ENCODE data around the gene KHDRBS1. TPM values are rescaled to one million over a fixed set of nuclear protein-coding genes. Genes with fewer than 3 reads are reported as not detected.

KHDRBS1 gene
- total and polyA plus RNA-seq, 2 of the 13 experiments (the other 11 are each of a cell fraction or from before 2014, with no cell fraction given): 25.1 to 39.0 TPM

DNA sequence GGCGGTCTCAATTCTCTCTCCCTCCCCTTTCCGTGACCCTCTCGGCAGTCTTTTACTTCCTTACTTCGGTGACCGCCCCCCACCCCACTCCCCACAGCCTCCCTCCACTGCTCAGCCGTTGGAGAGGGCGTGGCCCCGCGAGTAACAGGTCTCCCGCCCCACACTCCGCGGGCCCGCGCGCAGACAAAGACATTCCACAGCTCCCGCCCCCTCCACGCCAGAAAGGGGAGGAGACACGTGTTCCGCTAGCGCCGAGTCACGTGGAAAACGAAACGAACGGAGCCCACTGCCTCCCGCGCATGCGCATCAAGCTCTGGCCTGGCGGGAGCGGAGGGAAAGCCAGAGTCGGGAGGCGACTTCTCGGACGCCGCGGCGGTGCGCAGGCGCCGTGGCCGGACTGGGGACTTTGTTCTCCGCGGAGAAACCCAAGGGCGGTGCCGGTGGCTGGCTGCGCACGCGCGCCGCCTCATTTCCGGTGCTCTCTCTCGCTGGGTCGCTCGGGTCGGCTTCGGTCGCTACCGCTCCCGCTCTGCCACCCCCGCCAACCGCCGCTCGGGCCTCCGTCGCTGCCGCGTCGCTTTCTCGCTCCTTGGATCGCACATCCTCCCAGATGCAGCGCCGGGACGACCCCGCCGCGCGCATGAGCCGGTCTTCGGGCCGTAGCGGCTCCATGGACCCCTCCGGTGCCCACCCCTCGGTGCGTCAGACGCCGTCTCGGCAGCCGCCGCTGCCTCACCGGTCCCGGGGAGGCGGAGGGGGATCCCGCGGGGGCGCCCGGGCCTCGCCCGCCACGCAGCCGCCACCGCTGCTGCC is at the start of gene KHDRBS1 (continued):
- no peak for TF ChIP-seq MIER2 (CRISPR knock-in tag; IDR thresholded peaks at IDR 0.05)
- TF ChIP-seq ZSCAN29 (CRISPR knock-in tag; conservative IDR thresholded peaks at IDR 0.05): no peak
- TF ChIP-seq ZFYVE20 (CRISPR knock-in tag; IDR thresholded peaks at IDR 0.05; ENCODE audit: borderline replicate concordance, low read depth): no peak
- no peak for TF ChIP-seq ZNF550 (CRISPR knock-in tag; IDR thresholded peaks at IDR 0.05; ENCODE audit: borderline replicate concordance)
- no peak for TF ChIP-seq ZBTB42 (CRISPR knock-in tag; IDR thresholded peaks at IDR 0.05)
- peak; percentile 73 for TF ChIP-seq ZNF777 (CRISPR knock-in tag; IDR thresholded peaks at IDR 0.05)
- 0 out of 2 replicates have a peak, but pooled peaks have one; percentile 42 for TF ChIP-seq PCBP1 (IDR thresholded peaks at IDR 0.05; ENCODE audit: borderline replicate concordance, low read depth, low read length)
- no peak for TF ChIP-seq ZNF670 (CRISPR knock-in tag; IDR thresholded peaks at IDR 0.05; ENCODE audit: borderline replicate concordance)
- peak; percentile 80 for TF ChIP-seq MEF2D (CRISPR knock-in tag; IDR thresholded peaks at IDR 0.05)
- TF ChIP-seq YY1 (IDR thresholded peaks at IDR 0.05; ENCODE audit: insufficient read depth, insufficient replicate concordance, low read depth, low read length): peak; percentile 31
- TF ChIP-seq KLF16 (CRISPR knock-in tag; IDR thresholded peaks at IDR 0.05): no peak
- no peak for TF ChIP-seq PHF5A (CRISPR knock-in tag; IDR thresholded peaks at IDR 0.05; ENCODE audit: low read depth, unreplicated experiment)
- TF ChIP-seq KLF9 (CRISPR knock-in tag; IDR thresholded peaks at IDR 0.05; ENCODE audit: low read depth): no peak; the same call in 1 of the 2 replicates
- TF ChIP-seq, protein P1, sequence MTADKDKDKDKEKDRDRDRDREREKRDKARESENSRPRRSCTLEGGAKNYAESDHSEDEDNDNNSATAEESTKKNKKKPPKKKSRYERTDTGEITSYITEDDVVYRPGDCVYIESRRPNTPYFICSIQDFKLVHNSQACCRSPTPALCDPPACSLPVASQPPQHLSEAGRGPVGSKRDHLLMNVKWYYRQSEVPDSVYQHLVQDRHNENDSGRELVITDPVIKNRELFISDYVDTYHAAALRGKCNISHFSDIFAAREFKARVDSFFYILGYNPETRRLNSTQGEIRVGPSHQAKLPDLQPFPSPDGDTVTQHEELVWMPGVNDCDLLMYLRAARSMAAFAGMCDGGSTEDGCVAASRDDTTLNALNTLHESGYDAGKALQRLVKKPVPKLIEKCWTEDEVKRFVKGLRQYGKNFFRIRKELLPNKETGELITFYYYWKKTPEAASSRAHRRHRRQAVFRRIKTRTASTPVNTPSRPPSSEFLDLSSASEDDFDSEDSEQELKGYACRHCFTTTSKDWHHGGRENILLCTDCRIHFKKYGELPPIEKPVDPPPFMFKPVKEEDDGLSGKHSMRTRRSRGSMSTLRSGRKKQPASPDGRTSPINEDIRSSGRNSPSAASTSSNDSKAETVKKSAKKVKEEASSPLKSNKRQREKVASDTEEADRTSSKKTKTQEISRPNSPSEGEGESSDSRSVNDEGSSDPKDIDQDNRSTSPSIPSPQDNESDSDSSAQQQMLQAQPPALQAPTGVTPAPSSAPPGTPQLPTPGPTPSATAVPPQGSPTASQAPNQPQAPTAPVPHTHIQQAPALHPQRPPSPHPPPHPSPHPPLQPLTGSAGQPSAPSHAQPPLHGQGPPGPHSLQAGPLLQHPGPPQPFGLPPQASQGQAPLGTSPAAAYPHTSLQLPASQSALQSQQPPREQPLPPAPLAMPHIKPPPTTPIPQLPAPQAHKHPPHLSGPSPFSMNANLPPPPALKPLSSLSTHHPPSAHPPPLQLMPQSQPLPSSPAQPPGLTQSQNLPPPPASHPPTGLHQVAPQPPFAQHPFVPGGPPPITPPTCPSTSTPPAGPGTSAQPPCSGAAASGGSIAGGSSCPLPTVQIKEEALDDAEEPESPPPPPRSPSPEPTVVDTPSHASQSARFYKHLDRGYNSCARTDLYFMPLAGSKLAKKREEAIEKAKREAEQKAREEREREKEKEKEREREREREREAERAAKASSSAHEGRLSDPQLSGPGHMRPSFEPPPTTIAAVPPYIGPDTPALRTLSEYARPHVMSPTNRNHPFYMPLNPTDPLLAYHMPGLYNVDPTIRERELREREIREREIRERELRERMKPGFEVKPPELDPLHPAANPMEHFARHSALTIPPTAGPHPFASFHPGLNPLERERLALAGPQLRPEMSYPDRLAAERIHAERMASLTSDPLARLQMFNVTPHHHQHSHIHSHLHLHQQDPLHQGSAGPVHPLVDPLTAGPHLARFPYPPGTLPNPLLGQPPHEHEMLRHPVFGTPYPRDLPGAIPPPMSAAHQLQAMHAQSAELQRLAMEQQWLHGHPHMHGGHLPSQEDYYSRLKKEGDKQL (CRISPR knock-in tag; IDR thresholded peaks at IDR 0.05; ENCODE audit: low read depth): no peak
- TF ChIP-seq KDM3A (CRISPR knock-in tag; IDR thresholded peaks at IDR 0.05; ENCODE audit: low read depth): no peak
- TF ChIP-seq ZEB1 (IDR thresholded peaks at IDR 0.05; ENCODE audit: insufficient replicate concordance, low read depth): no peak
- TF ChIP-seq MTA1 (CRISPR knock-in tag; IDR thresholded peaks at IDR 0.05; ENCODE audit: borderline replicate concordance): 0 out of 2 replicates have a peak, but pooled peaks have one; percentile 56
- TF ChIP-seq NFE2 (CRISPR knock-in tag; IDR thresholded peaks at IDR 0.05): no peak
- TF ChIP-seq THYN1 (CRISPR knock-in tag; IDR thresholded peaks at IDR 0.05; ENCODE audit: borderline replicate concordance, low read depth): no peak
- peak; percentile 49; the same call in 1 of the 2 replicates for TF ChIP-seq BATF2 (CRISPR knock-in tag; IDR thresholded peaks at IDR 0.05)
- peak; percentile 71 for TF ChIP-seq IKZF4 (CRISPR knock-in tag; IDR thresholded peaks at IDR 0.05; ENCODE audit: borderline replicate concordance, low read depth, not compliant biosample characterization)
- peak; percentile 88; the same call in 1 of the 2 replicates for TF ChIP-seq ZC3H13 (CRISPR knock-in tag; IDR thresholded peaks at IDR 0.05)
- no peak for TF ChIP-seq ZNF3 (CRISPR knock-in tag; IDR thresholded peaks at IDR 0.05)
- no peak for TF ChIP-seq ZNF572 (CRISPR knock-in tag; IDR thresholded peaks at IDR 0.05)
- peak; percentile 80 for TF ChIP-seq DMAP1 (CRISPR knock-in tag; IDR thresholded peaks at IDR 0.05)
- peak; percentile 88; the same call in 1 of the 2 replicates for TF ChIP-seq ZNF776 (CRISPR knock-in tag; IDR thresholded peaks at IDR 0.05)
